GM23338 (cell line): Measurements from ENCODE around the gene COMMD10. TPM values are rescaled to one million over a fixed set of nuclear protein-coding genes. Genes with fewer than 3 reads are reported as not detected.
A peak's percentile ranks its signal among the peaks of the same experiment; 100 is the strongest.

Source experiments
- ATAC-seq: fragments of 200-7000 bp; cut with Tn5 transposase; 3 replicates; pipeline ENCODE4 v1.9.1; 2020
- DNase-seq: peaks from one replicate; pipeline ENCODE4 v3.0.0-alpha.2; 2015; ENCODE audit warnings: low spot score
- H2AFZ ChIP-seq: fragments of 200-600 bp; sonication (generic); 2 replicates; pipeline ENCODE4 v1.8.0; 2016; ENCODE audit warnings: antibody characterized with exemption, mild to moderate bottlenecking, moderate library complexity
- H3F3A ChIP-seq: fragments of 200-600 bp; sonication (generic); replicated peaks from 2 replicates; pipeline ENCODE4 v1.8.0; 2017; ENCODE audit warnings: antibody characterized with exemption, mixed run types, low read depth
- H3K27ac ChIP-seq: fragments of 200-600 bp; sonication (generic); 2 replicates; pipeline ENCODE4 v1.6.1; 2016; ENCODE audit warnings: low read depth
- H3K27me3 ChIP-seq: fragments of 200-600 bp; sonication (generic); 2 replicates; pipeline ENCODE4 v1.8.0; 2016; ENCODE audit warnings: mild to moderate bottlenecking, mixed run types, moderate library complexity; ENCODE audit not compliant: insufficient read depth
- H3K36me3 ChIP-seq: fragments of 200-600 bp; sonication (generic); 2 replicates; pipeline ENCODE4 v1.8.0; 2016; ENCODE audit warnings: mild to moderate bottlenecking; ENCODE audit not compliant: insufficient read depth
- H3K4me1 ChIP-seq: fragments of 200-600 bp; sonication (generic); 2 replicates; pipeline ENCODE4 v1.8.0; 2016; ENCODE audit warnings: mild to moderate bottlenecking, moderate library complexity; ENCODE audit not compliant: insufficient read depth
- H3K4me2 ChIP-seq: fragments of 200-600 bp; sonication (generic); 2 replicates; pipeline ENCODE4 v1.7.1; 2017; ENCODE audit warnings: mixed run types
- H3K4me3 ChIP-seq: fragments of 200-600 bp; sonication (generic); 2 replicates; pipeline ENCODE4 v1.6.1; 2016; ENCODE audit warnings: mixed run types
- H3K79me2 ChIP-seq: fragments of 200-600 bp; sonication (generic); replicated peaks from 2 replicates; pipeline ENCODE4 v1.8.0; 2017; ENCODE audit warnings: mild to moderate bottlenecking; ENCODE audit not compliant: insufficient read depth
- H3K9me2 ChIP-seq: fragments of 200-600 bp; sonication (generic); 2 replicates; pipeline ENCODE4 v1.8.0; 2017; ENCODE audit not compliant: insufficient read depth
- H4K20me1 ChIP-seq: fragments of 200-600 bp; sonication (generic); replicated peaks from 2 replicates; pipeline ENCODE4 v1.8.0; 2017; ENCODE audit warnings: mild to moderate bottlenecking; ENCODE audit not compliant: insufficient read depth
- H3K27ac Mint-ChIP-seq: 2 replicates; pipeline ENCODE4 v1.8.0; 2020; ENCODE audit warnings: inconsistent platforms, mild to moderate bottlenecking, moderate library complexity, mixed read lengths
- H3K27me3 Mint-ChIP-seq: 3 replicates; pipeline ENCODE4 v1.8.0; 2022; ENCODE audit warnings: low read depth, mild to moderate bottlenecking, moderate library complexity, mixed read lengths, inconsistent platforms; ENCODE audit not compliant: insufficient read depth, poor library complexity
- H3K36me3 Mint-ChIP-seq: 3 replicates; pipeline ENCODE4 v1.8.0; 2021; ENCODE audit warnings: low read depth, mild to moderate bottlenecking, inconsistent platforms, moderate library complexity, mixed read lengths
- H3K4me1 Mint-ChIP-seq: 3 replicates; pipeline ENCODE4 v1.8.0; 2020; ENCODE audit warnings: mild to moderate bottlenecking, inconsistent platforms, mixed read lengths
- H3K4me3 Mint-ChIP-seq: 3 replicates; pipeline ENCODE4 v1.8.0; 2021; ENCODE audit warnings: moderate library complexity, mild to moderate bottlenecking, inconsistent platforms, mixed read lengths
- H3K9me3 Mint-ChIP-seq: 3 replicates; pipeline ENCODE4 v1.8.0; 2020; ENCODE audit warnings: moderate library complexity, mild to moderate bottlenecking, inconsistent platforms, mixed read lengths
- CREB1 ChIP-seq: fragments of 250-450 bp; sonication (Bioruptor Pico); IDR thresholded peaks from 2 replicates; pipeline ENCODE4 v1.5.0; 2020; ENCODE audit warnings: low read depth, mild to moderate bottlenecking, moderate library complexity
- CTCF ChIP-seq, 2 experiments: fragments of 200-600 bp in 1 of 2; sonication (generic) in 1 of 2; conservative IDR thresholded peaks; 2 replicates each; pipeline versions ENCODE4 v1.5.1 to v1.6.1; 2016 to 2017; ENCODE audit warnings: antibody characterized with exemption in 2 of 2, low read depth in 2 of 2, mild to moderate bottlenecking in 2 of 2, moderate library complexity in 1 of 2
- ETS1 ChIP-seq: IDR thresholded peaks from 2 replicates; pipeline ENCODE4 v1.6.1; 2016; ENCODE audit warnings: antibody characterized with exemption
- EZH2 ChIP-seq: fragments of 200-600 bp; sonication (generic); IDR thresholded peaks from one replicate; pipeline ENCODE4 v1.8.0; 2017; ENCODE audit warnings: antibody characterized with exemption, mild to moderate bottlenecking, low read depth; ENCODE audit not compliant: unreplicated experiment
- EZH2phosphoT487 ChIP-seq: fragments of 200-600 bp; sonication (generic); IDR thresholded peaks from one replicate; pipeline ENCODE4 v1.8.1; 2018; ENCODE audit warnings: antibody characterized with exemption; ENCODE audit not compliant: unreplicated experiment
- JUNB ChIP-seq: IDR thresholded peaks from one replicate; pipeline ENCODE4 v1.6.1; 2016; ENCODE audit warnings: antibody characterized with exemption; ENCODE audit not compliant: unreplicated experiment
- NANOG ChIP-seq: IDR thresholded peaks from 2 replicates; pipeline ENCODE4 v1.6.1; 2016; ENCODE audit warnings: antibody characterized with exemption, borderline replicate concordance
- POLR2AphosphoS5 ChIP-seq: IDR thresholded peaks from 2 replicates; pipeline ENCODE4 v1.6.1; 2016; ENCODE audit warnings: antibody characterized with exemption, low read depth
- REST ChIP-seq: IDR thresholded peaks from one replicate; pipeline ENCODE4 v1.6.1; 2018; ENCODE audit warnings: antibody characterized with exemption; ENCODE audit not compliant: unreplicated experiment
- STAT1 ChIP-seq: IDR thresholded peaks from one replicate; pipeline ENCODE4 v1.6.1; 2016; ENCODE audit warnings: antibody characterized with exemption; ENCODE audit not compliant: unreplicated experiment
- ZNF114 ChIP-seq: fragments of 250-450 bp; sonication (Bioruptor Pico); IDR thresholded peaks from 2 replicates; pipeline ENCODE4 v1.5.0; 2020; ENCODE audit warnings: mild to moderate bottlenecking, moderate library complexity
- ZNF331 ChIP-seq: fragments of 250-450 bp; sonication (Bioruptor Pico); IDR thresholded peaks from 2 replicates; pipeline ENCODE4 v1.5.0; 2020; ENCODE audit warnings: low read depth, mild to moderate bottlenecking, moderate library complexity
- ZNF462 ChIP-seq: fragments of 250-450 bp; sonication (Bioruptor Pico); IDR thresholded peaks from 2 replicates; pipeline ENCODE4 v1.5.0; 2020; ENCODE audit warnings: mild to moderate bottlenecking, moderate library complexity
- long read RNA-seq: library from polyadenylated mRNA; unstranded; transcript quantifications from one replicate; pipeline ENCODE4 v2.0.0, GENCODE V29; 2020; ENCODE audit not compliant: unreplicated experiment
- polyA plus RNA-seq: library from polyadenylated mRNA; unstranded; fragments of >200 nt; fragmentation: Nextera tagmentation; extraction: Ambion mirVana; gene quantifications from 2 replicates; pipeline ENCODE4 v1.2.1, GENCODE V29; 2016
- total RNA-seq: library from RNA; depleted of rRNA; stranded (reverse); fragments of >200 nt; shearing (Covaris generic); gene quantifications from 2 replicates; pipeline ENCODE4 v1.2.3, GENCODE V29; 2014; rRNA removed

Gene COMMD10
- total RNA-seq = 45.2 and 58.5 TPM in 2 replicates
- 68.9 and 84.0 TPM in 2 replicates for polyA plus RNA-seq
- long read RNA-seq, transcript COMMD10-201 (7 exons, 1,469 nt) = major isoform, 51 of 61 reads
- long read RNA-seq, partial matches to known transcripts = 2 of 61 reads
- long read RNA-seq, other reads (novel, unspliced or antisense) = 8 of 61 reads

GRCh38 chr5:116084871-116085715 lies at the start of gene COMMD10:
Gene COMMD10, plus strand, starts transcription at chr5:116085025.
- H3F3A ChIP-seq = no peaks in the 10 kb centered on the region
- H2AFZ ChIP-seq = peak within 1 kb of the TSS; percentile 54
- peak; percentile 89 for DNase-seq
- peak within 1 kb of the TSS; percentile 70 for H3K4me3 ChIP-seq
- no peaks in the 10 kb centered on the region for H3K27me3 ChIP-seq
- H3K36me3 Mint-ChIP-seq = no peaks in the 10 kb centered on the region; the same call in 2 of the 3 replicates
- peak; percentile 86 for ATAC-seq
- no peaks in the 10 kb centered on the region for H4K20me1 ChIP-seq
- peaks cover 16% of the 10 kb centered on the region for H3K4me1 Mint-ChIP-seq
- no peaks in the 10 kb centered on the region for H3K36me3 ChIP-seq
- peak within 1 kb of the TSS; percentile 94 for H3K4me3 Mint-ChIP-seq
- peak within 1 kb of the TSS; percentile 98 for H3K27ac Mint-ChIP-seq
- H3K4me2 ChIP-seq = peak within 1 kb of the TSS; percentile 90
- peaks cover 51% of the 10 kb centered on the region for H3K79me2 ChIP-seq
- peak within 1 kb of the TSS; percentile 22 for H3K27ac ChIP-seq
- TF ChIP-seq NANOG (no peak), CREB1 (peak; percentile 34; the same call in 1 of the 2 replicates), ZNF462 (no peak), JUNB (no peak), EZH2 (no peak), ETS1 (0 out of 2 replicates have a peak, but pooled peaks have one; percentile 49), CTCF (conservative IDR thresholded peaks at IDR 0.05; ENCODE audit: low read depth in 2 of 2) (no peak), ZNF331 (no peak), EZH2phosphoT487 (no peak), POLR2AphosphoS5 (peak; percentile 74), REST (no peak), ZNF114 (CRISPR knock-in tag) (no peak), STAT1 (no peak)
- H3K4me1 ChIP-seq = peaks cover 14% of the 10 kb centered on the region
- H3K9me2 ChIP-seq = no peaks in the 10 kb centered on the region
- H3K9me3 Mint-ChIP-seq = no peaks in the 10 kb centered on the region; the same call in 2 of the 3 replicates
- H3K27me3 Mint-ChIP-seq = peaks cover 3% of the 10 kb centered on the region
